CD4-positive, alpha-beta T cell treated with Interferon alpha-2 for 1 hour (primary cell): ENCODE data around the gene PRM1.
A peak's percentile ranks its signal among the peaks of the same experiment; 100 is the strongest.

Experiments
- DNase-seq, 2 donors: peaks; one replicate each; pipeline ENCODE4 v3.0.0-alpha.2; 2020 to 2022

Gene PRM1

DNA sequence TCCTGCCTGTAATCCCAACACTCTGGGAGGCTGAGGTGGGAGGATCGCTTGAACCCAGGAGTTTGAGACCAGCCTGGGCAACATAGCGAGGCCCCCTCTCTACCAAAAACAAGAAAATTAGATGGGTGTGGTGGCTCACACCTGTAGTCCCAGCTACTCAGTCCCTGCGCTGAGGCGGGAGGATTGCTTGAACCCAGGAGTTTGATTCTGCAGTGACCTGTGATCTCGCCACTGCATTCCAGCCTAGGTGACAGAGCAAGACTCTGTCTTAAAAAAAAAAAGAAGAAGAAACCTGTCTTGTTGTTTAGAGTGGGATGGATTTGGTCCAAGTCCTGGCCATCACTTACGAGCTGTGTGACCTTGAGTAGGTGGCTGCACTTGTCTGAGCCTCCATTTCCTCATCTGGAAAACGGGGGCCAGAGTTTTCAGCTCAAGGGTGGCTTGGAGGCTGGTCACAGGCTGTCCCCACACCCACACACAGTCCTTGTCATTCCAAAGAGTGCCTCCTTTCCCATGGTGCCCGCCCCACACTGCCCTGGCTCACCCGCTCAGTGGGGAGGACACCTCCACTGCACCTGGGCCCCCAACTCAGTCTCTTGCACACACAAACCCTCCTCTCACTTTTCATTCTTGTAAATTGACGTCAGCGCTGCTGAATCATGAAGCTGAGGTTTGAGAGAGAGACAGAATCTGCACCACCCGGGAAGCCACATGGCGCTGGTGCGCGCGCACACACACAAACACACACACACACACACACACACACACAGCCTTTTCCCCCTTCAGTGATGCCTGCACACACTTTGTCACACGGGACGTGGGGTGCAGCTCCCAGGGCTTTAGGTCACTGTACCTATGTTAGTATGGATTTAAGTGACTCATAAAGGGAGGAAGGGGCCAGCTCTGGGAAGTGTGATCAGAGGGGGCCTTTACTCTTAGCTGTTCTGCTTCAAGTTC is 29.3 kb downstream of the PRM1 start:
- peak; percentile 83 to 88 for DNase-seq

DNA sequence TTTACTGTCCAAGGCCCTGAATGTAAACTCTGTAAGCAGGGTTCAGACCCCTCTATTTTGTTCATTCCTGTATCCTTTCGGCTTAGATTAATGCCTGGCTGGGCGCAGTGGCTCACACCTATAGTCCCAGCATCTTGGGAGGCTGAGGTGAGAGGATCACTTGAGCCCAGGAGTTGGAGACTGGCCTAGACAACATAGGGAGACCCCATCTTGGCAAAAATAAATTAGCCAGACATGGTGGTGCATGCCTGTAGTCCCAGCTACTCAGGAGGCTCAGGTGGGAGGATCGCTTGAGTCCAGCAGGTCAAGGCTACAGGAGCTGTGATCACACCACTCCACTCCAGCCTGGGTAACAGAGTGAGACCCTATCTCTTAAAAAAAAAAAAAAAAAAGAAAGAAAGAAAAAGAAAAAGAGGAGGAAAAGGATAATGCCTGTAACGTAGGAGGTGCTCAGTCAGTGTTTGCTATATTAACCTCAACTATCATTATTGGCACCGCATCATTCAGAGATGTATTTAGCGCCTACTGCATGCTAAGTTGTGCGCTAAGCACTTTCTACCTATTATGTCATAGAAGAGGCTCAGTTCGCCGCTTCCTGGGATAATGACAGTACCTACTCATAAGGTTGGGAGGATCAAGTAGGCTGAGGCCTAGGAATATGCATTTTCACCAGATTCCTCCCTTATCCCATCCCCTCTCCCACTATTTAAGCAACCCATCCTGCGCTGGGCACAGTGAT is 30.2 kb downstream of the PRM1 start:
- DNase-seq: peak in 1 of 2 donors; percentile 36

DNA sequence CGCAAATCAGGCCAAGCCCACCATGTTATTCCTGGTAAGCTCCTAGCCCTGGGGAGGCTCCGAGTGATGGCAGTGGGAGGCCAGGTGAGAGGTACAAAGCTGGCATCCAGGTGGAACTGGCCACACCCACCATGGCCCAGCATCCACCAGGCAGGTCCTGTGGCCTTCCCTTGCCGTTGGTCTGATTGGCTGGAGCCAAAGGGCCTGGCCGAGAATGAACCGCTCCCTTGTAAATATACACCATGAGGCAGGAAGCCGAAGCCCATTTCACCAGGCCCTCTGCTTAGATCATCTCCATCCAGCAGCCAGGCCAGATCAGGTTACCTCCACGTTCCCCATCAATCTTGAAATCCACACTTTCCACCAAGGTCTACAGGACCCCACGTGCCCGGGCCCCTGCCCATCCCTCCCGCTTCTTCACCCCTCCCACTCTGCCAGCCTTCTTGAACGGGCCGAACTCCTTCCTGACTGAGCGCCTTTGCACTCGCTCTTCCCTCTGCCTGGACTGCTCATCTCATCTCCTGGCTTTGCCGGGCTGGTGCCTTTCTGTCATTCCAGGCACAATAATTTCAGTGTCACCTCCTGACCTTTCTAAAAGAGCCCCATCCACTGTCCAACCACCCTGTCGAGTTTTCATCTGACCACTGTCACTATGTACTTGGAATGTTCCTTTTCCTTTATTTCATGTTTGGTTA is 30.9 kb downstream of the PRM1 start:
- peak in 1 of 2 donors; percentile 26 for DNase-seq

DNA sequence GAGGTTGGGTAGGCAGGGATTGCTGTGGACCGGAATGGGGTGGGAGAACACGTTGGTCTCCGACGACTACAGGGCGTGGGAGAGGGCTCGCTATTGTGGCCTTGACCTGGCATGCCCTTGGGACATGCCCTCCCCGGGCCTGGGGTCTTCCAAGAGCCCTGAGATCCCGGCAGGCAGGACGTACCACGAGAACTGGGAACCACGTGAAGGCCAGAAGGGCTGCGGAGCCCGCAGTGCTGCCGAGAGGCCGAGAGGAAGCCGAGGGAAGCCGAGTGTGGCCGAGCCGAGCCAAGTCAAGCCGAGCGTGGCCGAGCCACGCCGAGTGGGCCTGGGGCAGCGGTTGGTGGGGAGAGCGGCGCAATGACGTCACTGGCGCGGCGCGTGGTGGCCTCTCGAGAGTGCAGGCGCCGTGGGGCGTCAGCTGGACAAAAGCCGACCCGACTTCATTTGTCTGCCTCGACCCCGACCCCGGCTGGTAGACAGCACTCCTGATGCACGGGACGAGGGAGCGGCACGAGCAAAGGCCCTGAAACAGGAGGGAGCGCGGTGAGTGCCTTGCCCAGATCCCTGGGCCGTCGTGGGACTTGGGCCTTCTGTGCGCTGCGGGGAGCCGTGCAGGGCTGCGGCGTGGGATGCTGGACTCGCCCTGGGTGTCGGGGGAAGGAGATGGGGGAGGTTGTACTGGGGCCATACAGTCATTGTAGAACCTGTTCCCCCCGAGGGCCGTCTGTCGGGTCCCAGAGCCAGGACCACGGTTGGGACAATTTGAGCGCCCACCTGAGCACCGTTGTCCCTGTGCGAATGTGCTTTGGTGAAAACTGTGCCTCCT is 31.7 kb downstream of the PRM1 start:
- DNase-seq: peak in 1 of 2 donors; percentile 23

DNA sequence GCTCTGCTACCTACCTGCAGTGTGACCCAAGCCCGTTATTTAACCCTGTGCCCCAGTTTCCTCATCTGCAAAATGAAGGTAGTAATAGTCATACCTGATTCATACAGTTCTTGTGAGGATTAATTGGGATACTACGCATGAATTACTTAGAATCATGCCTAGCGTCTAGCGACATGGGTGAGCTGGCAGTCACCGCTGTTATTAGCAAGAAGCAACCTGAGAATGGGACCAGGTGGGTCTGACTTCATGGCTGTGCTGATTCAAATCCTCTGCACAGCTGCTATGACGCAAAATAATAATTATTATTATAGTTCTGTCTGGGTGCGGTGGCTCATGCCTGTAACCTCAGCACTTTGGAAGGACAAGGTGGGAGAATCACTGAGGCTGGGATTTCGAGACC is 33.0 kb downstream of the PRM1 start:
- no peak for DNase-seq

DNA sequence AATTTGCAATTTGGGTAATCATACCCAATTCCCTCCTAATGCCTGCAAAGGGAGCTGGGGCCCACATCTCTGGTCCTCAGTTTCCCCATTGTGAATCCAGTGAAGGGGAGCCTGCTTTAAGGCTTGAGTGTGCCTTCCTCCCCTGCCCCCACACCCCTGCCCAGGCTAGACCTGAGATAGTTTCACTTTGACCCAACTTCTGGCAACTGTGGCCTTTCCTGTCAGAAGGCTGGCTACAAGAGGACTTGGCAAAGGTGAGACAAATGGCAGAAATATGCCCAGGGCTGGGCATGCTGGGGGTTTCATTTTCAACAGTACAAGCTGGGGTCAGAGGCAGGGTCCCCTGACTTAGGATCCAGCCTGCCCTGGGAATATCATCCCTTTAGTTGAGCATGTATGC is 35.1 kb downstream of the PRM1 start:
- no peak for DNase-seq

DNA sequence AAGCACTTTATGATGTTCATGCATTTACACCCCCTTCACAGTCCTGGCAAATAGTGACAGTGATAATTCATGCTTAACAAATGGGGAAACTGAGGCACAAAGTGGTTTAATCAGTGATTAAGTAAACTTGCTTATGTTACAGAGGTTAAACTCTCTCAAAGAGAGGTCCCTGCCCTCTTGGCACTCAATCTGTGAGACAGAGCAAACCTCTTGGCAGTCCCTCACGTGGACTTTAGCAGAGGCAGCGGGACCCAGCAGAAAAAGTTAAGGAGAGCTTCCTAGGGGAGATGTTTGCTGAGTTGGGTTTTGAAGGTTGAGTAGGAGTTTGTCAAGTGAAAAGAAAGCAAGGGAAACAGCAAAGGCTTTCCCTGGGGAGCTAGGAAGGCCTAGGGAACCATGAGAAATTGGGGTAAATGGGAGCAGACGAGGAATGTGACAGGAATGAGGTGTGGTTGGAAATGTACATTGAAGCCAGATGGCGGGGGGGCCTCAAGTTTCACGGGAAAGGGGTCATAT is 35.9 kb downstream of the PRM1 start:
- DNase-seq: no peak

DNA sequence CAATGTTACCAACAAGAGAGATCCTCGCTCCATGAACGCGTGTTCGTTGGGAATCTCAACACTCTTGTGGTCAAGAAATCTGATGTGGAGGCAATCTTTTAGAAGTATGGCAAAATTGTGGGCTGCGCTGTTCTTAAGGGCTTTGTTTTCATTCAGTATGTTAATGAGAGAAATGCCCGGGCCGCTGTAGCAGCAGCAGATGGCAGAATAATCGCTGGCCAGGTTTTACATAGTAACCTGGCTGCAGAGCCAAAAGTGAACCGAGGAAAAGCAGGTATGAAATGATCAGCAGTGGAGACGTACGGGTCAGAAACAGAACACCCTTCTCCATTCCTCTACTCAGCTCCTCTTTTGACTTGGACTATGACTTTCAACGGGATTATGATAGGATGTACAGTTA is 38.5 kb downstream of the PRM1 start:
- DNase-seq: no peak

DNA sequence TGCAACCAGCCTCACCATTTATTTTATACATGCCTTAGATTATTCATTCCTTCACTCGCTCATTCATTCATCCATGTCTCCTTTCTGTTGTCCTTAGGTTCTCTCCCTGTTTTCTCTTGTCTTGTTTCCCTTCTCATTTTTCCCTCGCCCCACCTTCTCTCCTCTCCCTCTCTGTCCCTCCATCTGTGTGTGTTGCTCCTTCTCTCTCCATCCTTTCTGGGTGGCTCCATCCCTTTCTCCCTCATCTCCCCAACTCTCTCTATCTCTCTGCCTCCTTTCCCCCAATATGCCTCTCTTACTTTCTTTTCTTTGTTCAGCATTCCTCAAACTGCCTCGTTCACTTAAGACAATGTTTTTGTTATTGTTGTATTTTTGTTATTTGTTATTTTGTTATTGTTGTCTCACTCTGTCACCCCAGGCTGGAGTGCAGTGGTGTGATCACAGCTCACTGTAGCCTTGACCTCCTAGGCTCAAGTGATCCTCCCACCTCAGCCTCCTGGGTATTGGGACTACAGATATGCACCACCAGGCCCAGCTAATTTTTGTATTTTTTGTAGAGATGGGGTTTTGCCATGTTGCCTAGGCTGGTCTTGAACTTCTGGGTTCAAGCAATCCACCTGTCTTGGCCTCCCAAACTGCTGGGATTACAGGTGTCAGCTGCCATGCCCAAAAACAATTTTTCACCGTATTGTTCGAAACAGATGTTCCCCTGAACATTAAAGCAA is 39.5 kb downstream of the PRM1 start:
- no peak for DNase-seq

DNA sequence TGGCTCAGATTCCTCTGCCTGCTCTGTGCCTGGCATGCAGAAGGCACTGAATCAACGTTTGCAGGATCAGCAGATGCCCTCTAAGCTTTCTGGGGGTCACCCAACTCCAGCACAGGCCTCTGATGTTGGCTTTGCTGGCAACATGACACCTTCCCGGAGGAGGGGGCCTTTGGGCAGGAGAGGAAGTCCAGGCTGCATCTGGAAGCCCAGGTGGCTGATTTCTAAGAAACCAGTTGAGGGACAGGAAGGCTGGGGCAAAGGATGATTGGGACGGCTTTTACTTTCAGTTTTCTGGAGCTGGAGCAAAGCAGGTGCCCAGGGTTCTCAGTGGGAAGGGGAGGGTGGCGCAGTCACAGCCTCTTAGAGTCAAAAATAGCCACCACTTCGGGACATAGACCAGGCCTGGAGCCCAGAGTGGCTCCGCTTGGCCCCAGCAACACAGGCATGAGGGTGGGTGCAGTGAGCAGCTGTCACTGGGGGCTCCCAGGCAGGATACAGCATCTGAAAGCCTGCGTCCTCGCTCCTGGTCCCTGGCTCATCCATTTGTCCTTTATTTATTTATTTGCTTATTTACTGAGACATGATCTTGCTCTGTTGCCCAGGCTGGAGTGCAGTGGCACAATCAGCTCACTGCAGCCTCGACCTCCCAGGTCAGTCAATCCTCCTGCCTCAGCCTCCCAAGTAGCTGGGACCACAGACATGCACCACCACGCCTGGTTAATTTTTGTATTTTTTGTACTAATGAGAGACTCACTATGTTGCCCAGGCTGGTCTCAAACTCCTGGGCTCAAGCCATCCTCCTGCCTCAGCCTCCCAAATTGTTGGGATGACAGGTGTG is 40.3 kb downstream of the PRM1 start:
- peak in 1 of 2 donors; percentile 67 for DNase-seq

DNA sequence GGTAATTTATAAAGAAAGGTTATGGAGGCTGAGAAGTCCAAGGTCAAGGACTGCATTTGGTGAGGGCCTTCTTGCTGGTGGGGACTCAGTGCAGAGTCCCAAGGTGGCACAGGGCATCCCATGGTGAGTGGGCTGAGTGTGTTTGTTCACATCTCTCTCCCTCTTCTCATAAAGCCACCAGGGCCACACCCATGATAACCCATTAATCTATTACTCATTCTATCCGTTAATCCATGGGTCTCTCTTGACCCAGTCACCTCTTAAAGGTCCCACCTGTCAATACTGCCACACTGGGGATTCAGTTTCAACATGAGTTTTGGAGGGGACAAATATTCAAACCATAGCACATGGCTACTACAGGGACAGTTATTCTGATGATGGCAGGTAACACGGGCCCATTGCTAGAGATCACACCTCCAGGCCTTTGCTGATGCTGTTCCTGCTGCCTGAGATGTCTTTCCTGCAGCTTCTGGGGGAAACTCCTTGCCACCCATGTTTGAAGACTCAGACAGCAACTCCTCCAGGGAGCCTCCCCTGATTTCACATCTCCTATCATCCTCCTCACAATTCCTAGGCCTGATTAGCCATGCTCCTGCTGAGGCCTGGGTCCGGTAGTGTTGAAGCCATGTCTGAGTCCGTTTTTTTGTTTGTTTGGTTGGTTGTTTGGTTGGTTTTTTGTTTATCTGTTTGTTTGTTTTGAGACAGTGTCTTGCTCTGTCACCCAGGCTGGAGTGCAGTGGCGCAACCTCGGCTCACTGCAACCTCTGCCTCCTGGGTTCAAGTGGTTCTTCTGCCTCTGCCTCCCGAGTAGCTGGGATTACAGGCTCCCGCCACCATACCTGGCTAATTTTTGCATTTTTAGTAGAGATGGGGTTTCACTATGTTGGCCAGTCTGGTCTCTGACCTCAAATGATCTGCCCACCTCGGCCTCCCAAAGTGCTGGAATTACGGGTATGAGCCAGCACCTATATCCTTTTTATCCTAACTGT is 41.2 kb downstream of the PRM1 start:
- DNase-seq: no peak

DNA sequence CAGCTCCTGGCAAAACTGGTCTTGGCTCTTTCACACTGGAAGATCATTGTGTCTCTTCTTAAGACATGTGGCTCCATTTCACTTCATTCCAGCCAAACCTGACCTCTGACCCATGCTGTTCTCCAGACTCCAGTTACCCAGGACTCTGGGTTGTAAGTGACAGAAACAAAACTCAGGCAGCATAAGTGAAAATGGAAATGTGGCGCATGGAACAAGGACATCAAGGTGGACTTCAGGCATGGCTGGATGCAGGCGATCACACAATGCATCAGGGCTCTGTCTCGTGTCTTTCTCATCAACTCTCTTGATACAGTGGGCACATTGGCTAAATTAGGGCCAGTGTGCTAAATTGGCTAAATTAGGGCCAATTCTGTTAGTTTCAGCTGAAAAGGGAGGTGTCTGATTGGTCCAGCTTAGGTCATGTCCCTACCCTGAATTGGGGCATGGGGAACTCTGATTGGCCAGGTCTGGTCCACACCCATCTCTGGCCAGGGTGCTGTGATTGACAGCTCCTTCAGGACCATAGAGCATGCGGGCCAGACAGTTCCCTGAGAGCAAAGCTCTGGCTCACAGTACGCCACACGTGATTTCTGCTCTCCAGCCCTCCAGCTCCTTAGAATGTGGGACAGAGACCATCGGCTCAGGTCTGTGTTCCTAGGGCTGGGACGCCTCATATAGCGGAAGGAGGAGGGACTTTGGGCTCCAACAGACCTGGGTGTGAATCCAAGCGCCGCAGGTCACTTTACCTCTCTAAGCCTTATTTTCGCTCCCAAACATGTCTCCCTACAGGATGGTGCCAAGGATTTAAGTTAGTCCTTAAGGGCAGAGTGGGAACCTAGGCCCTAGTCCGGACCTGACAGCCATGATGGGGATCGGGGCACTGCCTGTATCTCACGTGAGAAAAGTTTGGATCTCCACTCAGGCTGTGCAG is 42.6 kb downstream of the PRM1 start:
- no peak for DNase-seq

DNA sequence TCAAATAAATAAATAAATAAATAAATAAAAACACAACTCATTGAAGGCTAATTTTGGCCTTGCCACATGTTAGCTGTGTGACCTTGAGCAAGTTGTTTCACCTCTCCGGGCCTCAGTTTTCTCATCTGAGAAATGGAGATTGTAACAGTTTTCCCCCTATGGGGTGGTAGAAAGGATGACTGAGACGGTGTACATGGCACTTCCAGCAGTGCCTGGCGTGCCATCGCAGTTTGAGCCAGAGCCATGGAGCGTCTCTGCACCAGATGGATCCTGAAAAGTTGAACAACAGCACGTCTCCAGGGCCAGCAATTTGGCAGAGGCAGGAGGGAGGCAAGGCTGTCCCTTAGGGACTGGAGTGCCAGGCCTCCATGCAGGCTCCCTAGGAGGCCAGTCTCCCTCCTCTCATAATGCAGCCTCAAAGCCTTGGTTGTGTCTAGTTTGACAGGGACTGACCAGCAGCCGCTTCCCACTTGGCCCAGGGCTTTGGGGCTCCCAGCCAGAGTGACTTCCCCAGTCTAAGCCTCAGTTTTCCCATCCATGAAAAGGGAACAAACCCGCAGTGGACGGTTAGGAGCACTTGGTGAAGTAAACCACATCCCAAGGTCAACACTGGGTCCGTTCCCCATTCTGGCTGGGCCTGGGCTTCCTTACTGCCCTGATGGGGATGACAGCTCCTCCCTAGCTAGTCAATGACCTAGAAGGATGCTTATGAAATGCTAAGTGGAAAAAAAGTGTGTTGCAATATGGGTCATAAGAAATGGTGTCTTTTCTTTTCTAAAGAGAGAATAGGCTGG is 44.5 kb downstream of the PRM1 start:
- peak in 1 of 2 donors; percentile 52 for DNase-seq

DNA sequence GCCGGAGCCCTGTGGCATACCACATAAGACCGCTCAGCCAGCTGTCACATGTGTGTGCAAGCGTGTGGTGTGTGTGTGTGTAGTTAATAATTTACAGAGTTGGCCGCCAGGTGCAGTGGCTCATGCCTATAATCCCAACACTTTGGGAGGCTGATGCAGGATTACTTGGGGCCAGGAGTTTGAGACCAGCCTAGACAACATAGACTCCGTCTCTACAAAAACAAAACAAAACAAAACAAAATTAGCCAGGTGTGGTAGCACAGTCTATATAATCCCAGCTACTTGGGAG is 45.5 kb downstream of the PRM1 start:
- no peak for DNase-seq

DNA sequence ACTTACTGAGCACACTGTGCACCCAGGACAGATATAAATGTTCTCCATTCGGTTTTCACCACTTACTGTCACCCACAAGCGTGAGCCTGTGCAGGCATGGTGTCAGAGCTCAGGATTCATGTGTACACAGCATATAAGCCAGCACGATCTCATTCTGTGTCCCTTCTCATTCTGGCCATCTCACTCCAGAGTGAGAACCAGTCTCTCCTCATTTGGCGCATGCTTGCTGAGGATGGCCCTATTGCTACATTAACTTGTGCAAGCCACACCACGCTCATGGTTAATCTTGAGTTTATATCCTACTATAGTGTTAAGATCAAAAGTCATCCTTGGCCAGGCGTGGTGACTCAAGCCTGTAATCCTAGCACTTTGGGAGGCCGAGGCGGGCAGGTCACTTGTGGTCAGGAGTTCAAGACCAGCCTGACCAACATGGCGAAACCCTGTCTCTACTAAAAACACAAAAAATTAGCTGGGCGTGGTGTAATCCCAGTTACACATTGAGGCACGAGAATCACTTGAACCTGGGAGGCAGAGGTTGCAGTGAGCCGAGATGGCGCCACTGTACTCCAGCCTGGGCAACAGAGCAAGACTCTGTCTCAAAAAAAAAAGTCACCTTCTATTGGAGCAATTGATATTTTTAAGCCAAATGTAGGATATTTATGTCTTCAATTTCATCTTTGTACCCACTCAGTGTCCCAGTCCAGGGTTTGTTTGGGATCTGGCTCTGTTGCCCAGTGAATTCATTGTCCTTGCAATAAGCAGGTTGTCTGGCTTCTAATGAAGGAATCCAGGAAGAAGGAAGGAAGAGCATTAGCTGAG is 46.0 kb downstream of the PRM1 start:
- DNase-seq: no peak

DNA sequence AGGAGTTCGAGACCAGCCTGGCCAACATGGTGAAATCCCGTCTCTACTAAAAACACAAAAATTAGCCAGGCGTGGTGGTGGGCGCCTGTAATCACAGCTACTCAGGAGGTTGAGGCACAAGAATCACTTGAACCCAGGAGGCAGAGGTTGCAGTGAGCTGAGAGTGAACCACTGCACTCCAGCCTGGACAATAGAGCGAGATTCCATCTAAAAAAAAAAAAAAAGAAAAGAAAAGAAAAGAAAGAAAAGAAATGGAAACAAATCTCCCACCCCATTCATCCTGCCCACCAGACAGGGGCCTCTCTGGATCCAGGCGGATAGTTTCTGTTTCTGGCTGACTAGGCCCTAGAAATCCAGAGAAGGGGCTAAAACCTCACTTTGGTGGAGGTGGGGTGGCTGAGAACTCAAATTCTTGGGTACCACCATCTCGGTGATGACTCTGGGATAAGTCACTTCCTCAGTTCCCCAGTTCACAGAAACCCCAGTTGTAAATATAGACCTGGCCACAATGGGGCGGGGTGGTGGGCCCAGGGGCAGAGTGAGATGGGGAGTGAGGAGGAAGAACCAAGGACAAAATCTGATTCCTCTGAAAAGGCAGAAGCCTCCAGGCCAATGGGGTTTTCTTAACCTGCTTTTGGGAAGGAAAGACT is 47.3 kb downstream of the PRM1 start:
- peak; percentile 52 to 77 for DNase-seq
